HG03342 (cell line): ENCODE results near the gene RPS6KA1.
"Not testable (repeated sequence)": the region's sequence is repeated elsewhere in the genome, so short reads cannot be mapped to it uniquely, and the experiment has no call there.

ENCODE experiments used
- ATAC-seq: cut with Tn5 transposase; IDR thresholded peaks from one replicate; pipeline ENCODE4 v1.9.1; 2021; ENCODE audit warnings: mild to moderate bottlenecking, moderate library complexity; ENCODE audit not compliant: unreplicated experiment

The RPS6KA1 gene

DNA sequence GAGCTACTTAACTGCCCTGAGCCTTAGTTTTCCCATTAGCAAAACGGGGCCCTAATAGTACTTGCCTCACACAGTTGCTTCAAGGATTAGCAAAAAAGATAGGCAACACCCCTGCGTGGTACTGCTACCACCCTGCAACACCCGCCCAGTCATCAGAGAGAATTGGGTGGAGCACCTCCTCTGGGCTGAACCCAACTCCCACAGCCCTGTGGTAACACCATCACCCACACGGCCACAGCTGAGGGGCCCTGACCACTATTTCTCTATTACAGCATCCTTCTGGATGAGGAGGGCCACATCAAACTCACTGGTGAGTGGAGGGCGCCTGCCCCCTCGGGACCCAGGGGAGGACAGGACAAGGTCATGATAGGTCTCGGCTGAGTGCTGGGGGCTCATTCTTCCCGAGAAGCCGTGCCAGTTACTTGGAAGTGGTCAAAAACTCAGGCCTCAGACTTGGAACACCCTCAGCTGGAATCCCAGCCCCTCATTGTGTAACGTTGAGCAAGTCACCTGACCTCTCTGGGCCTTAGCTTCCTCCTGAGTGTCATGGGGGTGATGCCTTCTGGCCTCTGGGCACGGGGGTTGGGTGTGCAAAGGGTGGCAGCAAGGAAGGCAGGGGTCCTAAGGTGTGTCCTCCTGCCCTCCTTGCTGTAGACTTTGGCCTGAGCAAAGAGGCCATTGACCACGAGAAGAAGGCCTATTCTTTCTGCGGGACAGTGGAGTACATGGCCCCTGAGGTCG is 24.6 kb downstream of the RPS6KA1 start:
- no peak for ATAC-seq

DNA sequence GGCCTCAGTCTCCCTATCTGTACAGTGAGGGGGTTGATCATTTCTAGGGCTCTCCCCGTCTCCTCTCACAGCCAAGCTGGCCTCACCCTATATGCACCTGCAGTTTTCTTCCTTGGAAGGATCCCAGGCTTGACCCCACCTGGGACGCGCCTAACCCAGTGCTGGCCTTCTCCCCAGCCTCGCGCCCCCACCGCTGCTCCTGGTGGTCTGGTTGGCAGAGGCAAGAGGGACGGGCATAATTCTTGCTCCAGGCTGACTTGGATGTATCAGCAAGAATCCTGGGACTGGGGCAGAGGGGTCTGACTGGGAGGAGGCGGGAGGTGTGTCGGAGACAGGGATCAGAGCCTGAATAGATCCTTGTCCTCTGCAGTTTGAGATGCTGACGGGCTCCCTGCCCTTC is 25.2 kb downstream of the RPS6KA1 start:
- no peak for ATAC-seq

DNA sequence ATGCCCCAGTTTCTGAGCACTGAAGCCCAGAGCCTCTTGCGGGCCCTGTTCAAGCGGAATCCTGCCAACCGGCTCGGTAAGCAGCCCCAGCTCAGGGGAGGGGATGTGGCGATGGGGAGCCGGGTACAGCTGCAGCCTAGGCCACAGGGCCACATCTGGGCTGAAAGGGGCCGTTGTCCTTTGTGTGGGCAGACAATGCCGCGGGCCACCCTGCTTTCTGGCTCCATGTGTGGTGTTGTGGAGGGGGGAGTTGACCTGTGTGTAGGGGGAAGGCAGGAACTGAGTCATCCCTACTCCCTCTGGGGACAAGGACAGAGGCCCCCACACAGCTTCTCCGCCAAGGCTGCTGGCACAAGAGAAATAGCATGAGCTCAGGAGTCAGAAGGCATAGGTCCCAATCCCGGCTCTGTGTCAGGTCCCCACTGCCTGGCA is 26.0 kb downstream of the RPS6KA1 start:
- ATAC-seq: no peak

DNA sequence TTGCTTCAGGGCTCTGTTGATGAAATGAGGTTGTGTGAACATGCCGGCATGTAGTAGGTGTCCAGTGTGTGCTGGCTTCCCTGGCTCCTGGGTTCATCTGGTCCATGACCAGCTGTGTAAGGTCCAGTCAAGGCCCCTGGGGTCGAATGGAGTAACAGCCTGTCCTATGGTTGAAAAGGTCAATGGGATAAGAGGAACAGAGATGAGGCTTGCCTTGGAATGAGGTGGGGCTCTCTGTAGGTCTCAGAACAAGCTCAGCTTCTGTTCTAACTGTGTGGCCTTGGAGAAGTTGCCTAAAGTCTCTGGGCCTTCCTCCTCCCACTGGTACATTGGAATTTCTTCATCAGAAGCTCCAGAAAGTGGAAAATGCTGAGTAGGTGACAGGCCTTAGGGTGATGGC is 26.6 kb downstream of the RPS6KA1 start:
- ATAC-seq: no peak

DNA sequence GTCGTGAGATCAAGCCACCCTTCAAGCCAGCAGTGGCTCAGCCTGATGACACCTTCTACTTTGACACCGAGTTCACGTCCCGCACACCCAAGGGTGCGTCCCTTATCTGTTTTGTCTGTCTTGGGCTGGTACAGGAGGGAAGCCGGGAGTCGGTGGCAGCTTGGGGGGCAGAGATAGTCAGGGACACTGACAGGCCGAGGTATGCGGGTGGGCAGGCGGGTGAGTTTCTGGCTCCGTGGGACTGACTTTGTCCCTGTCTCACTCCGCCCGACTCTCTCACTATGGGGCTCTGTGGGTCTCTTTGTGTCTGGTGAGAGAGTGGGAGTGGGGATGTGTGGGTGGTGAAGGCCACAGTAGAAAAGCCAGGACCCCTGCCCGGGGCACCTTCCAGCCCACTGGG is 27.4 kb downstream of the RPS6KA1 start:
- ATAC-seq: no peak

DNA sequence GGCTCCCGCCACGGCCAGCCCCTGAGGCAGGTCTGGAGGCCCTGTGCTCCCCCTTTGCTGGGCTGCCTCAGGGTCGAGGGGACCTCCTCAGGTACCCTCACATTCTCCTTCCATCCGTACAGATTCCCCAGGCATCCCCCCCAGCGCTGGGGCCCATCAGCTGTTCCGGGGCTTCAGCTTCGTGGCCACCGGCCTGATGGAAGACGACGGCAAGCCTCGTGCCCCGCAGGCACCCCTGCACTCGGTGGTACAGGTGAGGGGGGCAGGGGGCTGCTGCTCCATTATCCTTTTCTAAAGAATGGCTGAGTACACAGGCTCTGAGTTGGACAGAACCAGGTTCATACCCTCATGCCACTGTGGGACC is 29.1 kb downstream of the RPS6KA1 start:
- no peak for ATAC-seq

GRCh38 chr1:26560403-26560780 is 30.8 kb downstream of the RPS6KA1 start:
- ATAC-seq: no peak

DNA sequence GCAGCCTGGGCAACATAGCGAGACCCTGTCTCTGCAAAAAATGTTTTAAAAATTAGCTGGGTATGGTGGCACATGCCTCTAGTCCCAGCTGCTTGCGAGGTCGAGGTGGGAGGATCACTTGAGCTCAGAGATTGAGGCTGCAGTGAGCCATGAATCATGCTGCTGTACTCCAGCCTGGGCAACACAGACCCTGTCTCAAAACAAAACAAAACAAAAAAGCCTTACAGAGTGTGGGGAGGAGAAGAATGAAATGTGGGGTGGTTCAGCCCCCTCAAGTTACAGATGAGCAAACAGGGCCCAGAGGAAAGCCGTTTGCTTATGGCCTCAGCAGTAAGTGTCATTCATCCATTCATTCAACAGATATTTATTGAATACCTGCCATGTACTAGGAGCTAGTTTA is 40.7 kb downstream of the RPS6KA1 start:
- ATAC-seq: no peak

- no peak for ATAC-seq
Observed at GRCh38 chr1:26571381-26571780, 41.8 kb downstream of the RPS6KA1 start.

DNA sequence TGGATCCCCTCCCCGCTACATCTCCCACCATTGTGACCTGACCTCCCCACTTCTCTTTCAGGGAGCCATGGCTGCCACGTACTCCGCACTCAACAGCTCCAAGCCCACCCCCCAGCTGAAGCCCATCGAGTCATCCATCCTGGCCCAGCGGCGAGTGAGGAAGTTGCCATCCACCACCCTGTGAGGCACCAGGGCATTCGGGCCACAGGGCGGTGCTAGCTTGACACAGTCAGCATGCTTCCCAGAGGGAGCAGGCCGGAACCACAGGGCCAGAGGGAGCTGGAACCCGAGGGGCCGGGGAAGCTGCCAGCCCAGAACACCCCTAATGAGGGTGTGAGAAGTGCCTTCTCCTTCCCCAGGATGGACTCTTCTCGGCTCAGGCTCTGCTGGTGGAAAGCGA is 44.5 kb downstream of the RPS6KA1 start:
- ATAC-seq: no peak

DNA sequence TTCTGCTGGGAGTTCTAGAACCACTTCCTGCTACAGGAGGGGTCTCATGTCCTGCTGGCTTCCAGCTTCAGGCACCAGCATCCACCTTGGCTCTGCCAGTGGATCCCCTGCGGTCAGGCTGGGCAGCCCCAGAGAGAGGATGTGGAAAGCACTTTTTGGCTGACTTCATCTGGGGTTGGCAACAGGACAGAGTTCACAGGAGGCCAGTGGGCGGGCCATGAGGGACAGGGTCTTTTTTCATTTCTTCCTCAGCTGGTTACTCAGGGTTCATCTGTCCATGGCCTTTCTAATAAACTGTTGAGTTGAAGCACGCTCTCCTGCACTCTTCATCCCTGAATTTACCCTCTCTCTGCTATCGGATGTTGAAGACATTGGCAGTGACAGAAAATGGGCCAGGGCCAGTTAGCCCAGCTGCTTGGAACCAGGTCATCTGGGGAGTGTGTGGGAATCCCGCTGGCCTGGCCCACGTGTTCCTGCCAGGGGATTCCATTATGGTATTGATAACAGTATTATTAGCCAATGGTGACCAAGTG is 45.2 kb downstream of the RPS6KA1 start:
- no peak for ATAC-seq

- no peak for ATAC-seq
Observed at GRCh38 chr1:26575348-26575747, 45.8 kb downstream of the RPS6KA1 start.

DNA sequence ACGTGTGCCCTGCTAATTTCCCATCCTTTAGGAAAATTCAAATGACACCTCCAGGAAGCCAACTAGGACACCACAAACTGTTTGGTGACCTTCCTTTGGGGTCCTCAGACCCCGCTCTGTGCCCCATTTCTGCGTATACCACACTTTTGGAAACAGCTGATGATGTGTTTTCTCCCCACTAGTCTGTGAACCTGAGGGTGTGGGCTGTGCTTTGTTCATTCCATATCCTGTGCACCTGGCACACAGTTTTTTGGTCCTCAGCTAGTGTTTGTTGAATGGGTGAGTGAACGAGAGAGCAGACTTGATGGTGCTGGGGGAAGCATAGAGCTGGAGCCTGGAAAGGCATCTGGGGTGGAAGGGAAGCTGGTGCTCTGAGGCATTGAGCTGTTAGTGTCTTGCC is 48.6 kb downstream of the RPS6KA1 start:
- no peak for ATAC-seq

DNA sequence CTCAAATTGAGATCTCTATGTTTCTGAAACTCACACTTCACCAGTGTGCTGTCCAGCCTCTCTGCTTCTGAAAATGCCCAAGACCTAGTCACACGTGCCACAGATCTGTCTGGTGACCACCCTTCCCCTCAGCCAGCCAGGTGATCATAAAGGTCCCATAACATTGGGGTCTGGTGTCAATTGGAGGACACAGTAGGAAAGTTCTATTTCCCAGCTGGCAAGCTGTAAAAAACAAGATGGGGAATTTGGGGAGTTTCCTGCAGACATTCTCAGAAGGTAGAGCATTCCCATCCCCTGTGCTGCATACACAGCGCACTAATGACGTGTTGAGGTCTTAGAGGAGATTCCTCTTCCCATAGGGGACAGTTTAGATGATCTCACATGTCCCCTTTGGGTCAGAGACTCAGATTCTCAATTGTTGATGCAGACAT is 50.1 kb downstream of the RPS6KA1 start:
- ATAC-seq: no peak

DNA sequence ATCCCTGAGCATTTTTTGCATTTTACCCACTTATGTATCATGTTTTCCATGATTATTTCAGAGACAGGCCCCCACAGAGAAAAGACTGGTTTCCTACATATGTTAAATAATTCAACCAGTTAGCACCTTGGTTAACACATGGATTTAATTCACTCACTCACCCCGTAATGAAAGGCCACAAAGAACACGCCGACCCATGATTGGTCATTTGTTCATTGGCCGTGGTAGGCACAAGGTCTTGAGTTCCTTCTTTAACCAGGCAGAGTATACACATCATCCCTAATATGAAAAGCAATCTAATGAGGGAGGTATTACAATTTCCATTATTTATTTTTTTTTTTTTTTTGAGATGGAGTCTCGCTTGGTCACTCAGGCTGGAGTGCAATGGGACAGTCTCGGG is 50.6 kb downstream of the RPS6KA1 start:
- ATAC-seq: no peak

- ATAC-seq: no peak
Observed at GRCh38 chr1:26581287-26581651, 51.7 kb downstream of the RPS6KA1 start.

DNA sequence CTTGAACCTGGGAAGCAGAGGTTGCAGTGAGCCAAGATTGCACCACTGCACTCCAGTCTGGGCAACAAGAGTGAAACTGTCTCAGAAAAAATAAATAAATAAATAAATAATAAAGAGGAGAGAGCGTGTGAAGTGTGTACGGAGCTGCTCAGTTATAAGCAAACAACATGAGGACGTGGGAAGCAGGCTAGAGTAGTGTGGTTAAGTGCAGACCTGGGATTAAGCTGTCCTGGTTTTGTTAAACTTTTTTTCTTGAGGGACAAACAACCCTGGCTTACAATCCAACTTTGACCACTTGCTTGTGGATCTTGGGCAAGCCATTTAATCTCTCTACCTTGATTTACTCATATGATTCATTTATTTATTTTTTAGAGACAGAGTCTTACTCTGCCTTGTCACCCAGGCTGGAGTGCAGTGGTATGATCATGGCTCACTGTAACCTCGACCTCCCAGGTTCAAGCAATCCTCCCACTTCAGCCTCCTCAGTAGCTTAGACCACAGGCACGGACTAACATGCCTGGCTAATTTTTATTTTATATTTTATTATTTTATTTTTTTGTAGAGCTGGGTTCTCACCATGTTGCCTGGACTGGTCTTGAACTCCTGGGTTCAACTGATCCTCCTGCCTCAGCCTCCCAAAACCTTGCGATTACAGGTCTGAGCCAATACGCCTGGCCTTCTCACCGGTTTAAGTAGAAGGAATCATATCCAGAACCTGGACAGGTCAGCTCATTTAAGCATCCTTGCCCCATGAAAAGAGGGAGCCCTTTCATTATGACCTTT is 52.7 kb downstream of the RPS6KA1 start:
- ATAC-seq: no peak

DNA sequence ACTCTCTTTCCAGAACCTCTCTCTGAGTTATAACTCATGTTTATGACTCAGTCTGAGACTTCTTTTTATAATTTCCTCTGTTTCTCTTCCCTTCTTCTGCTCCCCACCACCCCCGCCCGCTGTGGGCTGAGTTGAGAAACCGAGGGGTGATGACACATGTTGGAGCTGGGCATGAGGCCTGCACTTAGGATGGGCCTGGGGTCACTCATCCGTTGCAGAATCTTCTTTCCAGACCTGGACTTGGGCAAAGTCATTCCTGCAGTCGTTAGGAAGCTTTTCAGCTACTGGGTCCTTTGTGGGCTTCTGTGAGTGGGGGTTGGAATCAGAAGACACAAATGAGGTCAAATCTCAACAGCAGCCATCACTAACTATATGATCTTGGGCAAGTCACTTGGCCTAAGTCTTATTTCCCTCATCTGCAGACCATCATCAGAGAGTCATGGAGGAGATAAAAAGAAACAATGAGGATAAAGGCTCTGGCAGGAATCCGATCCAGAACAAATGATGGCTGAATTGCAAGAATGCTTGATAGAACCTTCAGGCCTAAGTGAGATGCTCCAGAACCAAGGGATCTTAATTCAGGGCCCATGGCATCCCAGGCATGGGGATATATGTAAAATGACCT is 53.4 kb downstream of the RPS6KA1 start:
- peak; percentile 40 for ATAC-seq

DNA sequence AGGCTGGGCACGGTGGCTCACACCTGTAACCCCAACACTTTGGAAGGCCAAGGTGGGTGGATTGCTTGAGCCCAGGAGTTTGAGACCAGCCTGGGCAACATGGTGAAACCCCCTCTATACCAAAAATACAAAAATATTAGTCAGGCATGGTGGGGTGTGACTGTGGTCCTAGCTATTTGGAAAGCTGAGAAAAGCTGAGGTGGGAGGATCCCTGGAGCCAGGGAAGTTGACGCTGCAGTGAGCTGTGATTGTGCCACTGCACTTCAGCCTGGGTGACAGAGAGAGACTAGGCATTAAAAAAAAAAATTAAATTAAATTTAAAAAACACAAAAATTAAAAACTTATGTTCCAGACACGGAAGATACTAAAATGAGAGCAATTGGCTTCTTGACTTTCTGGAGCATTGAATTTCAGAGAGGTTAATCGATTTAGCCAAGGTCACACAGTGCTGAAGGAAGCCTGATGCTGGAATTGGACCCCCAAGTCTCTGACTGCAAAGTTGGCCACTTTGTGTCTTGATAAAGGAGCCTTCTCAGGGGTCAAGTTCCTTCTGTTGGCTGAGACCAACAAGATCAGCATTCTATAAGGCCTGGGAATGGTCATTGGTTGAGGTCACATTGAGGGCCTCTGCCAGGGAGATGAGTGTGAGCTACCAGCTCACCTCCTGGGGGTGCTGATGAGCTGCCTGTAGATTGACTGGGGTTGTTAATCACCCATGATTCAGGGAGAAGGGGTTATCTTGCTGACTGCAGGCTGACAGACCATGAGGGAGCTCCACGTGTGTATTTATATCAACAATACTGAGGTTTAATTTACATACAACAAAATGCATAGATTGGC is 54.3 kb downstream of the RPS6KA1 start:
- ATAC-seq: no peak

GRCh38 chr1:26584588-26584987 is 55.0 kb downstream of the RPS6KA1 start:
- ATAC-seq: not testable (repeated sequence)

DNA sequence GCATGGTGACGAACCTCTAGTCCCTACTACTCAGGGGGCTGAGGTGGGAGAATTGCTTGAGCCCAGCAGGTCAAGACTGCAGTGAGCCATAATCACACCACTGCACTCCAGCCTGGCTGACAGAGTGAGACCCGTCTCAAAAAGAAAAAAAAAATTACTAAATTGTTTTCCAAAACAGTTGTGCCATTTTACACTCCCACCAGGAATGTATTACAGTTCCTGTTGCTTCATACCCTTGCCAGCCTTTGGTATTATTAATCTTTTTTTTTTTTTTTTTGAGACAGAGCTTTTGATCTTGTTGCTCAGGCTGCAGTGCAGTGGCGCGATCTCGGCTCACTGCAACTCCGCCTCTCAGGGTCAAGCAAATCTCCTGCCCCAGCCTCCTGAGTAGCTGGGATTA is 55.9 kb downstream of the RPS6KA1 start:
- ATAC-seq: no peak
